HepG2 (cell line): ENCODE results near the gene RPS6KB1. TPM values are rescaled to one million over a fixed set of nuclear protein-coding genes. Genes with fewer than 3 reads are reported as not detected.

Experiments
- BRD4 ChIP-seq: sonication (generic); formaldehyde crosslinking; IDR thresholded peaks from 2 replicates; pipeline ENCODE4 v1.4.0; 2020; ENCODE audit warnings: missing genetic modification reagents
- ELF4 ChIP-seq: sonication (generic); formaldehyde crosslinking; IDR thresholded peaks from 2 replicates; pipeline ENCODE4 v1.5.0; 2020; ENCODE audit warnings: missing genetic modification reagents, mild to moderate bottlenecking, moderate library complexity, borderline replicate concordance
- NFIC ChIP-seq: IDR thresholded peaks from 2 replicates; pipeline ENCODE4 v1.6.1; 2012; ENCODE audit warnings: mild to moderate bottlenecking, low read length, inconsistent platforms
- NFYC ChIP-seq: IDR thresholded peaks from 2 replicates; pipeline ENCODE4 v1.6.1; 2016; ENCODE audit warnings: missing genetic modification reagents, missing compliant biosample characterization
- NR2F2 ChIP-seq: IDR thresholded peaks from 2 replicates; pipeline ENCODE4 v1.6.1; 2012; ENCODE audit warnings: low read depth, inconsistent platforms, borderline replicate concordance
- TARDBP ChIP-seq: sonication (generic); formaldehyde crosslinking; IDR thresholded peaks from 2 replicates; pipeline ENCODE4 v1.8.0; 2022; ENCODE audit warnings: mild to moderate bottlenecking, missing genetic modification reagents
- ZNF180 ChIP-seq: sonication (generic); formaldehyde crosslinking; IDR thresholded peaks from 2 replicates; pipeline ENCODE4 v1.4.0; 2020; ENCODE audit warnings: low read depth, missing genetic modification reagents, borderline replicate concordance
- ZNF558 ChIP-seq: sonication (generic); formaldehyde crosslinking; IDR thresholded peaks from 2 replicates; pipeline ENCODE4 v1.9.0; 2022; ENCODE audit warnings: mild to moderate bottlenecking, missing genetic modification reagents, borderline replicate concordance
- ZNF589 ChIP-seq: sonication (generic); formaldehyde crosslinking; conservative IDR thresholded peaks from 2 replicates; pipeline ENCODE4 v1.8.0; 2022; ENCODE audit warnings: mild to moderate bottlenecking, moderate library complexity, missing genetic modification reagents
- ZNF800 ChIP-seq: sonication (generic); formaldehyde crosslinking; IDR thresholded peaks from 2 replicates; pipeline ENCODE4 v1.4.0; 2020; ENCODE audit warnings: missing genetic modification reagents
- polyA plus RNA-seq, 8 experiments: library from polyadenylated mRNA; depleted of rRNA in 3 of 8; stranded (reverse) in 7 of 8; unstranded in 1 of 8; fragments of >200 nt; fragmentation: Illumina TruSeq in 4 of 8; extraction: Trizol in 4 of 8; gene quantifications; 2 replicates each; pipeline versions ENCODE4 v1.2.1 to v1.2.3, GENCODE V29; 2011 to 2016; ENCODE audit warnings: low read depth in 4 of 8, missing spikeins in 1 of 8, mixed read lengths in 1 of 8; ENCODE audit not compliant: insufficient read depth in 1 of 8
- total RNA-seq, 5 experiments: library from RNA; depleted of rRNA; stranded (reverse); fragments of >200 nt; fragmentation: Illumina TruSeq; extraction: Trizol; gene quantifications; 2 replicates each; pipeline ENCODE4 v1.2.3, GENCODE V29; 2016; ENCODE audit warnings: low read depth in 1 of 5
- TF ChIP-seq, protein P1 (sequence below): sonication (generic); formaldehyde crosslinking; IDR thresholded peaks from 2 replicates; pipeline ENCODE4 v1.4.0; 2020; ENCODE audit warnings: missing genetic modification reagents
- TF ChIP-seq, protein P2 (sequence below): sonication (generic); formaldehyde crosslinking; IDR thresholded peaks from 2 replicates; pipeline ENCODE4 v1.5.1; 2020; ENCODE audit warnings: mild to moderate bottlenecking, missing genetic modification reagents, moderate library complexity
- TF ChIP-seq, protein P3 (sequence below): sonication (generic); formaldehyde crosslinking; IDR thresholded peaks from 2 replicates; pipeline ENCODE4 v1.4.0; 2020; ENCODE audit warnings: missing genetic modification reagents, borderline replicate concordance

RPS6KB1 gene
- total and polyA plus RNA-seq, 2 of the 13 experiments (the other 11 are each of a cell fraction or from before 2014, with no cell fraction given) = 16.5 to 42.2 TPM

DNA sequence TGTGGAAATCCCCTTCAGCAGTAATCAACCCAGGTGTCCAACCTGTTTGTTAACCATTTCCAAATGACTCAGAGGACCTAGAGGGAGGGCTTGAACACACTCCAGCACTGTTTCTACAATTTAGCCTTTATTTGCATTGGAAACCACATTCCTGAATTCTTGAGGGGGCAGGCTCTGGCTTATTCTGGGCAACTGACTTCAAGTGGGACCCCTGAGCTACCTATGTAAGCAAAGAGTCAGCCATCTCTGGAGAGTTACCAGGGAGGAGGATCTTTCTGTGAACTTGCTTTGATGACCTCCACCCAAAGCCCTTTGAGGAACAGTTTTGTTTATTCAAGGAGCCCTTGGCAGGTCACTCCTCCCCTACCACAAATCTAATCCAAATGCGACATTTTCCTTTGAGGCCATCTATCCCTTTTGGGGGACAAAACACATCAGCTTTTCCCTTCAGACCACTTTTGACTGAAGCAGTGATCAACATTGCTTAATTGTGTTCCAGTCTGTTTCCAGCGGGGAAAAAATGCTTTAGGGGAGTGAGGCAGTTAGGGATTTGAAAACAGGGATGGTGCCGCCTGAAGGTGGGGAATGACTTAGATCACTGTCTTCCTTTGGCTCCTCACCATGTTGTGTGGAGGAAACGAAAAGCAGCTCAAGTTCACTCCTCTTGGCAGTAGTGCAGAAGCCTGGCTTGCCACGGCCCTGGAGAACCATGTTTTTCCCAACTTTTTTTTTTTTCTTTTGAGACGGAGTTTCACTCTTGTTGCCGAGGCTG, 46.3 kb upstream of the RPS6KB1 start (continued):
- TF ChIP-seq ZNF800 (CRISPR knock-in tag) = peak; percentile 46; the same call in 1 of the 2 replicates
- TF ChIP-seq ZNF589 (CRISPR knock-in tag) = no peak
- 0 out of 2 replicates have a peak, but pooled peaks have one; percentile 1 for TF ChIP-seq NFYC (CRISPR knock-in tag)
- 0 out of 2 replicates have a peak, but pooled peaks have one; percentile 12 for TF ChIP-seq ZNF558 (CRISPR knock-in tag)
- TF ChIP-seq, protein P1, sequence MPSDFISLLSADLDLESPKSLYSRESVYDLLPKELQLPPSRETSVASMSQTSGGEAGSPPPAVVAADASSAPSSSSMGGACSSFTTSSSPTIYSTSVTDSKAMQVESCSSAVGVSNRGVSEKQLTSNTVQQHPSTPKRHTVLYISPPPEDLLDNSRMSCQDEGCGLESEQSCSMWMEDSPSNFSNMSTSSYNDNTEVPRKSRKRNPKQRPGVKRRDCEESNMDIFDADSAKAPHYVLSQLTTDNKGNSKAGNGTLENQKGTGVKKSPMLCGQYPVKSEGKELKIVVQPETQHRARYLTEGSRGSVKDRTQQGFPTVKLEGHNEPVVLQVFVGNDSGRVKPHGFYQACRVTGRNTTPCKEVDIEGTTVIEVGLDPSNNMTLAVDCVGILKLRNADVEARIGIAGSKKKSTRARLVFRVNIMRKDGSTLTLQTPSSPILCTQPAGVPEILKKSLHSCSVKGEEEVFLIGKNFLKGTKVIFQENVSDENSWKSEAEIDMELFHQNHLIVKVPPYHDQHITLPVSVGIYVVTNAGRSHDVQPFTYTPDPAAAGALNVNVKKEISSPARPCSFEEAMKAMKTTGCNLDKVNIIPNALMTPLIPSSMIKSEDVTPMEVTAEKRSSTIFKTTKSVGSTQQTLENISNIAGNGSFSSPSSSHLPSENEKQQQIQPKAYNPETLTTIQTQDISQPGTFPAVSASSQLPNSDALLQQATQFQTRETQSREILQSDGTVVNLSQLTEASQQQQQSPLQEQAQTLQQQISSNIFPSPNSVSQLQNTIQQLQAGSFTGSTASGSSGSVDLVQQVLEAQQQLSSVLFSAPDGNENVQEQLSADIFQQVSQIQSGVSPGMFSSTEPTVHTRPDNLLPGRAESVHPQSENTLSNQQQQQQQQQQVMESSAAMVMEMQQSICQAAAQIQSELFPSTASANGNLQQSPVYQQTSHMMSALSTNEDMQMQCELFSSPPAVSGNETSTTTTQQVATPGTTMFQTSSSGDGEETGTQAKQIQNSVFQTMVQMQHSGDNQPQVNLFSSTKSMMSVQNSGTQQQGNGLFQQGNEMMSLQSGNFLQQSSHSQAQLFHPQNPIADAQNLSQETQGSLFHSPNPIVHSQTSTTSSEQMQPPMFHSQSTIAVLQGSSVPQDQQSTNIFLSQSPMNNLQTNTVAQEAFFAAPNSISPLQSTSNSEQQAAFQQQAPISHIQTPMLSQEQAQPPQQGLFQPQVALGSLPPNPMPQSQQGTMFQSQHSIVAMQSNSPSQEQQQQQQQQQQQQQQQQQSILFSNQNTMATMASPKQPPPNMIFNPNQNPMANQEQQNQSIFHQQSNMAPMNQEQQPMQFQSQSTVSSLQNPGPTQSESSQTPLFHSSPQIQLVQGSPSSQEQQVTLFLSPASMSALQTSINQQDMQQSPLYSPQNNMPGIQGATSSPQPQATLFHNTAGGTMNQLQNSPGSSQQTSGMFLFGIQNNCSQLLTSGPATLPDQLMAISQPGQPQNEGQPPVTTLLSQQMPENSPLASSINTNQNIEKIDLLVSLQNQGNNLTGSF (CRISPR knock-in tag) = 0 out of 2 replicates have a peak, but pooled peaks have one; percentile 55
- peak; percentile 88 for TF ChIP-seq NFIC
- peak; percentile 60 for TF ChIP-seq BRD4 (CRISPR knock-in tag)
- no peak; the same call in 1 of the 2 replicates for TF ChIP-seq ELF4 (CRISPR knock-in tag)
- peak; percentile 72 for TF ChIP-seq NR2F2
- 0 out of 2 replicates have a peak, but pooled peaks have one; percentile 73 for TF ChIP-seq ZNF180
- TF ChIP-seq, protein P2, sequence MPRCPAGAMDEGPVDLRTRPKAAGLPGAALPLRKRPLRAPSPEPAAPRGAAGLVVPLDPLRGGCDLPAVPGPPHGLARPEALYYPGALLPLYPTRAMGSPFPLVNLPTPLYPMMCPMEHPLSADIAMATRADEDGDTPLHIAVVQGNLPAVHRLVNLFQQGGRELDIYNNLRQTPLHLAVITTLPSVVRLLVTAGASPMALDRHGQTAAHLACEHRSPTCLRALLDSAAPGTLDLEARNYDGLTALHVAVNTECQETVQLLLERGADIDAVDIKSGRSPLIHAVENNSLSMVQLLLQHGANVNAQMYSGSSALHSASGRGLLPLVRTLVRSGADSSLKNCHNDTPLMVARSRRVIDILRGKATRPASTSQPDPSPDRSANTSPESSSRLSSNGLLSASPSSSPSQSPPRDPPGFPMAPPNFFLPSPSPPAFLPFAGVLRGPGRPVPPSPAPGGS (CRISPR knock-in tag) = peak; percentile 56; the same call in 1 of the 2 replicates
- TF ChIP-seq TARDBP (CRISPR knock-in tag) = peak; percentile 79
- TF ChIP-seq, protein P3, sequence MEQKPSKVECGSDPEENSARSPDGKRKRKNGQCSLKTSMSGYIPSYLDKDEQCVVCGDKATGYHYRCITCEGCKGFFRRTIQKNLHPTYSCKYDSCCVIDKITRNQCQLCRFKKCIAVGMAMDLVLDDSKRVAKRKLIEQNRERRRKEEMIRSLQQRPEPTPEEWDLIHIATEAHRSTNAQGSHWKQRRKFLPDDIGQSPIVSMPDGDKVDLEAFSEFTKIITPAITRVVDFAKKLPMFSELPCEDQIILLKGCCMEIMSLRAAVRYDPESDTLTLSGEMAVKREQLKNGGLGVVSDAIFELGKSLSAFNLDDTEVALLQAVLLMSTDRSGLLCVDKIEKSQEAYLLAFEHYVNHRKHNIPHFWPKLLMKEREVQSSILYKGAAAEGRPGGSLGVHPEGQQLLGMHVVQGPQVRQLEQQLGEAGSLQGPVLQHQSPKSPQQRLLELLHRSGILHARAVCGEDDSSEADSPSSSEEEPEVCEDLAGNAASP (CRISPR knock-in tag) = peak; percentile 81; the same call in 1 of the 2 replicates
